NCI-H345 (cell line): ENCODE data around the gene KRTCAP3.
"Not testable (repeated sequence)": the region's sequence is repeated elsewhere in the genome, so short reads cannot be mapped to it uniquely, and the experiment has no call there.

ENCODE experiments used
- DNase-seq: peaks from one replicate; lab custom pipeline; 2025; lab: John Stamatoyannopoulos, UW

The KRTCAP3 gene, protein sequence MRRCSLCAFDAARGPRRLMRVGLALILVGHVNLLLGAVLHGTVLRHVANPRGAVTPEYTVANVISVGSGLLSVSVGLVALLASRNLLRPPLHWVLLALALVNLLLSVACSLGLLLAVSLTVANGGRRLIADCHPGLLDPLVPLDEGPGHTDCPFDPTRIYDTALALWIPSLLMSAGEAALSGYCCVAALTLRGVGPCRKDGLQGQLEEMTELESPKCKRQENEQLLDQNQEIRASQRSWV

DNA sequence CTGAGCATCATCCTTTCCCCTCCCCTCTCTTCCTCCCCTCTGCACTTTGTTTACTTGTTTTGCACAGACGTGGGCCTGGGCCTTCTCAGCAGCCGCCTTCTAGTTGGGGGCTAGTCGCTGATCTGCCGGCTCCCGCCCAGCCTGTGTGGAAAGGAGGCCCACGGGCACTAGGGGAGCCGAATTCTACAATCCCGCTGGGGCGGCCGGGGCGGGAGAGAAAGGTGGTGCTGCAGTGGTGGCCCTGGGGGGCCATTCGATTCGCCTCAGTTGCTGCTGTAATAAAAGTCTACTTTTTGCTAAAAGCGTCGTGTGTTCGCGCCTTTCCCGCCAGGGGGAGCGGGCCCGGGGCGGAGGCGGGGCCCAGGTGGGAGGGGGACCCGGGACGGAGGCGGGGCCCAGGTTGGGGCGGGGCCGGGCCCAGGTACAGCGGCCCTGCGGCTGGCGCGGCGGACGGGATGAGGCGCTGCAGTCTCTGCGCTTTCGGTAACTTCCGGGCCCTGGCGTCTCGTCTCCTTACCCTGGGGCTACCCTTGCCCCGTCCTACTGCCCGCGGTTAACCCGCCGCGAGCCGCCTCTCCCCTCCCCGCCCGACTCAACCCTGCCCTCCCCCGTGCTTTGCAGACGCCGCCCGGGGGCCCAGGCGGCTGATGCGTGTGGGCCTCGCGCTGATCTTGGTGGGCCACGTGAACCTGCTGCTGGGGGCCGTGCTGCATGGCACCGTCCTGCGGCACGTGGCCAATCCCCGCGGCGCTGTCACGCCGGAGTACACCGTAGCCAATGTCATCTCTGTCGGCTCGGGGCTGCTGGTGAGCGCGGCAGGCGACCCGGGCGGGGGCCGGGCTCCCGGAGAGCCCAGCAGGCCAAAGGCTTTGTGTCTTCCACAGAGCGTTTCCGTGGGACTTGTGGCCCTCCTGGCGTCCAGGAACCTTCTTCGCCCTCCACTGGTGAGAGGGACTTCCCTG, at the start of gene KRTCAP3:
Gene KRTCAP3 (plus strand): TSS at position 424 of the 962 bp plus-strand sequence. CDS start 32 bp downstream, at position 456.
- DNase-seq: peak; percentile 86

DNA sequence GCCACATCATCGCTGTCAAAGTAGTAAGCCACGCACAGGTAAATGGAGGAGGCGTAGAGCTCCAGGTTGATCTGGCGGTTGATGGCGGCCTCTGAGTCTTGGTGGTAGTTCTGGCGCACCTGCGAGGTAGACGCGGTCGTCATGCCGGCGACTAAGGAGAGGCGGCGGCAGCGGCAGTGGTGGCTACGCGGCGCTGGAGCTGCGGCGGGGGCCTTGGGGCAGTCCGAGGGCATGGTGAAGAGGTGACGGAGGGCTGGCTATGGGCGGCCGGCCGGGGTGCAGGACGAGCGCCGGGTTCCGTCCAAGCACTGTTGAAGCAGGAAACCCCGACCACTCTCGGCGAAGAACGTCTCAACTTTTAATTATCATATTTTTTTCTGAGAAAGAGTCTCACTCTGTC, 49.0 kb upstream of the KRTCAP3 start:
- no peak for DNase-seq

DNA sequence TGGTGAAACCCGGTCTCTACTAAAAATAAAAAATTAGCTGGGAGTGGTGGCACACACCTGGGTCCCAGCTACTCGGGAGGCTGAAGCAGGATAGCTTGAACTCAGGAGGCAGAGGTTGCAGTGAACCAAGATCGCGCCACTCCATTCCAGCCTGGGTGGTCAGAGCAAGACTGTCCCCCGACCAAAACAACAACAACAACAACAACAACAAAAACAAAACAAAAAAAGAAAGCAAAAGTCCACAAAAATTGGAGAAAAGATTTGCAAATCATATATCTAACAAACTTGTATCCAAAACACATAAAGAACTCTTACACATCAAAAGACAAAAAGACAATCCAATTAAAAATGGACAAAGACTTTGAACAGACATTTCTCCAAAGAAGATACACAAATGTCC, 43.2 kb upstream of the KRTCAP3 start:
- DNase-seq: no peak

DNA sequence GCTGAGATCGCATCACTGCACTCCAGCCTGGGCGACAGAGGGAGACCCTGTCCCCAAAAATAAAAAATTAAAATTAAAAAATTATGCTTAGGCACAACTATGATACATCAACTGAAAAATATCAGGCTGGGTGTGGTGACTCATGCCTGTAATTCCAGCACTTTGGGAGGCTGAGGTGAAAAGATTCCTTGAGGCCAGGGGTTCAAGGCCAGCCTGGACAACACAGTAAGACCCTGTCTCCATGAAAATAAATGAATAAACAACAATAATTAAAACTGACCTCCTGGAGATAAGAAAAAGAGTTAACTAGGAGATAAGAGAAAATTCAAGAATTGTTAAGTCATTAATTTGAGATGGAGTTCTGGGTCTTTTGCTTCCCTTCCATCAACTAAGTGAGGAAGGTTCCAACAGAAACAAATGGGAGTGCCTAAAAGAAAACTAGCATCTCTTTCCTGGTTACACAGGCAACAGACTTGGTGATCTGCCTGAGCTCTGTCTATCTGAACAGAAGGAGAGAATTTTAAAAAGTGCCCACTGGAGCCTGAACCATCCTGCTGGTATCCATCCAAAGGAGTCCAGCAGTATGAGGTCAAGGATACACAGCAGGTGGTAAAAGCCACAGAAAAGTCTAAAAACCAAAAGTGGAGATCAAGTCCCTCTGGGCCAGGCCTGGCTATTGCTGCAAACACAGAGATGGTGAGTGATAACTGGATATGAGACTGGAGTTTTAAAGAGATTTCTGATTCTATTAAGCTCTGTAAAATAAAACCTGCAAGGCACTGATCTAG, 41.6 kb upstream of the KRTCAP3 start:
- no peak for DNase-seq

DNA sequence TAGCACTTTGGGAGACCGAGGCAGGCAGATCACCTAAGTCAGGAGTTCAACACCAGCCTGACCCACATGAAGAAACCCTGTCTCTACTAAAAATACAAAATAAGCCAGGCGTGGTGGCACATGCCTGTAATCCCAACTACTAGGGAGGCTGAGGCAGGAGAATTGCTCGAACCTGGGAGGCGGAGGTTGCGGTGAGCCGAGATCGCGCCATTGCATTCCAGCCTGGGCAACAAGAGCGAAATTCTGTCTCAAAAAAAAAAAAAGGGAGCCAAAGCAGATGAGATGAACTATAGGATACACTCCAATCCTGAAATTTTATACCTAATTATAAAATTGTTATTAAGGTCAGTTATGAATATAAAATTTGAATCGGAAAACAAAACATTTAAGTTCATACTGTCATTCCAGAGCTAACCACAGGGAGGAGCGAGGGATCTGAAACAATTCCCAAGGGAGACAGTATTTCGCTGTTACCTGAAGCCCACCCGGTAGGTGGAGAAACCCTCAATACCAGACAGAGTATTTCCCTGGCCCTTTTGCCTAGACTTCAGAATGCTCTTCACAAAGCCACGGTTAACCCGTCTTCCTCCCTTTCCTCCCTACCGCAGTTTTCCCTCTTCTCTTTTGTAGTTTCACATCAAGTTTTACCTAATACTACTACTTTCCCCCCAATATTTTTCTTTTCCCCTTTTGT, 34.2 kb upstream of the KRTCAP3 start:
- DNase-seq: peak; percentile 74

DNA sequence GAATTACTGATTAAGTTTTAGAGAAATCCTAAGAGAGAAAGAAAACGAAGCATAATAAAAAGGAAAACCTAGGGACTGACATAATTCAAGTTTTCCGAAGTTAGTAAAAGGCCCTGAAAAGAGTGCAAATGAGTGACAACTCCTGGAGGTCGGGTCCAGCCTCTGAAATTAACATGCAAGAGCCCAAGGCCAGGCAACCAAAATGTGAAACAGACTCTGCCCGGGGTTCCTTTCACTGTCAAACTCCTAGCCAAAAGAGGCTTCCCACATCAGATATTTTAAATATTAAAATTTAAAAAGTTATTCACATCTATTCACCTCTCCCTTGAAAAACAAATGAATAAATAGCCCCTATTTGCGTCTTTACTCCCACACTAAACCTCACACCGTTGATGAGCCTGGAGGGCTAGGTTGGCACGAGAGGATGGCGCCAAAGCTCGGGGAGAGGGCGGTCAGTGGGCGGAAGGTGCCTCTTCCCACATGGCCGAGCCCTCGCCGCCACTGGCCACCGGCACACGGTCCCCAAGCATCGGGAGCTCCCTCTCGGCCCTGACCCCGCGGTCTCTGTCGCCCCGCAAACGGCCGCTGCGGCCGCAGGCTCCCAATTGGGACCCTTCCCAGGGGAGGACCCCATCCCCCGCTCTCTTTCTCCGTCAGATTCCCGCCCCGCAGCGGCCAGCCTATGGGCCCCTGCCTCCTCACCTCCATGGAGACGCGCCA, 33.4 kb upstream of the KRTCAP3 start:
- DNase-seq: peak; percentile 45

DNA sequence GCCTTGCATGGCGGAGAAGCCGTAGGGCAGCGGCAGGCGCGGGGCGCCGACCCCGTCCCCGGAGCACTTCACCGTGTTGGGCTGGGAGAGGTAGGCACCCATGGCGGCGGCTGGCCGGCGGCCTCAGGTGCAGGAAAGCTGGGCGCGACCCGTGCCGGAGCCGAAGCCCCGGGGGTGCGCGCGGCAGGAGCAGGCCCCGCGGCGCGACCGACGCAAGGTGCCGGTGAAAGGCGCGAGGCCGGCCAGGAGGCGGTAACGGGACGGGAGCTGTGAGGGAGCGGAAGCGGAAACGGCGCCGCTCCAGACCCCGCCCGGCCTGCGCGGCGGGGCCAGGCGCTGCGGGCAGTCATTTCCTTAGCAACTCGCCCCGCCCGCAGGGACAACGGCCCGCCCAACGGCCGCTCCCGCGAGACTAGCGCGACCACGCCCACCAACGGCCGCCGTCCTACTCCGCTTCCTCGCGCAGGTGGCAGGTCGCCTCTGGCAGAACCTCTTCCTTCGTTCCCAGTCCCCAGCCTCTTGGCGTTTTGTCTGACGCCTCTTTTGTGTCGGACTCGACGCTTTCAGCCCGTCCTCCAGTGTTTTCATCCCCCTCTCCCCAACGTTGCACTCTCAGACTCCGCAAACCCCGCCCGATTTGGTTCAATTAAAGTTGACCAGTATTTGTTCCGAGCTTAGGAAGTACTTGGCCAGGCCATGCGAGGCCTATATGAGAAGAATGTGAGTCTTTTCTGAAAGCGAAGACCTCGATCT, 32.7 kb upstream of the KRTCAP3 start, which contains the start of gene PPM1G:
Gene PPM1G (minus strand): TSS at position 271 of the 753 bp plus-strand sequence. CDS start 169 bp downstream, at position 102.
- peak; percentile 98 for DNase-seq

DNA sequence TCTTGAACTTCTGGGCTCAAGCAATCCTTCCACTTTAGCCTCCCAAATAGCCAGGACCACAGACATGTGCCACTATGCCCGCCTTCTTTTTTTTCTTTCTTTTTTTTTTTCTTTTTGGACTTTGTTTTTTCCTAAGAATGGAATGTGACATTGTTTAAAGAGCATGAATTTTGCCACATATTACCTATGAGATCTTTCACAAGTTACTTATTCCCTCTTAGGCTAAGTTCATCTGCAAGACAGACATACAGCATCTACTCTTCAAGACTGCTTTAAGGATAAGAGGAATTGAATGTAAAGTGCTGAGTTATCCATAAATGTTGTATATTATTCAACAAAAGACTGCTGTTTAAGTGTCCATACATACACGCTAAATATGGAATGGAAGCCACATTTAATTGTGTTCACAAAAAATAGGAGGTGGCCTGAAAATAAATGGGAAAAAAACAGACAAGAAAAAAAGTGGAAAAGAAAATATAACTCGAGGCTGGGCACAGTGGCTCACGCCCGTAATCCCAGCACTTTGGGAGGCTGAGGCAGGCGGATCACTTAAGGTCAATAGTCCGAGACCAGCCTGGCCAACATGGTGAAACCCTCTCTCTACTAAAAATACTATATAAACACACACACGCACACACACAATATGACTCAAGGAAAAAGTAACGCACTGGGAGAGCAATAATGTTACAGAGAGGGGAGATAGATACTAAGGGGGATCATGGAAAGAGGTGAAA, 29.6 kb upstream of the KRTCAP3 start:
- DNase-seq: no peak

DNA sequence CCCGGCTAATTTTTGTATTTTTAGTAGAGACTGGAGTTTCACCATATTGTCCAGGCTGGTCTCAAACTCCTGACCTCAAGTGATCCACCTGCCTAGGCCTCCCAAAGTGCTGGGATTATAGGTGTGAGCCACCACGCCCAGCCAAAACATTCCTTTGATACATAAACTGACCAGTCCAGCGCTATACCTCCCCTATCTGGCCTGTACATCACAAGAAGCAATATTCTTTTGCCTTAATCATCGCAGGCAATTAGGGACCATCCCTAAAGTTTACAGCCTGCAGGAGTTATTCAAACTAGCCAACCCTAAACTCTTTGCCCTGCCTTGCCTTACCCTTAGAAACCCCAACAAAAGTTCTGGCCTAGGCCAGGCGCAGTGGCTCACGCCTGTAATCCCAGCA, 26.0 kb upstream of the KRTCAP3 start:
- DNase-seq: no peak

DNA sequence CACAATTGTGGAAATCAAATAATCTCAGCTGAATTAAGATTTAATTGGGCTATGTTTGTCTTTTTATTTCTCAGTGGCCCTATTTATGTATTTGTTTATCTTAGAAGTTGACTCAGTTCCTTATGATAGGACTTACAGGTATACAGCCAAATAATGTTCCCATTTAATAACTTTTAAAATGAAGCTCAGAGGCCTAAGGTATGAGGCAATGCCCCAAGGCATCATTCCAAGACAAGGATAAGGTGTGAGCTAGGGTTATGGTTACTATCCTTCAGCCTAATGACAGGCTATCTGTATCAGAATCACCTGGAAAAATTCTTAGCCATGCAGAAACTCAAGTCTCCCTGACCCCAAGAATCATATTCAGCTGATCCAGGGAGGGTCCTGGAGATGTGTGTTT, 21.2 kb upstream of the KRTCAP3 start:
- no peak for DNase-seq

DNA sequence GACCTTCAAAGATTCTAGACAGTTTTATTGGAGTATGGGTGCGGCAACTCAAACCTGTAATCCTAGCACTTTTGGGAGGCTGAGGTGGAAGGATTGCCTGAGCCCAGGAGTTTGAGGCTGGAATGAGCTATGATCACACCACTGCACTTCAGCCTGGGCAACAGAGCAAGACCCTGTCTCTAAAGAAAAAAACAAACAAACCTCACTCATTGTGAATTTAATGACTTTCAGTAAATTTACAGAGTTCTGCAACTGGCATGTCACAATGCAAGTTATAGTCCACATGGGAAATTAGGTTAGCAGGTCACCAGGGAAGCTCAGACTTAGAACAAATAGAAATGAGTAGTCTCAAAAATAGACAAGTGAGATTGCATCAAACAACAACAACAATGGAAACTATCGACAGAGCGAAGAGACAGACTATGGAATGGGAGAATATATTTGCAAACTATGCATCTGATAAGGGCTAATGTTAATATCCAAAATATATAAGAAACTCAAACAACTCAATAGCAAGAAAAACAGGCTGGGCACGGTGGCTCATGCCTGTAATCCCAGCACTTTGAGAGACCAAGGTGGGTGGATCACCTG, 20.4 kb upstream of the KRTCAP3 start:
- DNase-seq: no peak

DNA sequence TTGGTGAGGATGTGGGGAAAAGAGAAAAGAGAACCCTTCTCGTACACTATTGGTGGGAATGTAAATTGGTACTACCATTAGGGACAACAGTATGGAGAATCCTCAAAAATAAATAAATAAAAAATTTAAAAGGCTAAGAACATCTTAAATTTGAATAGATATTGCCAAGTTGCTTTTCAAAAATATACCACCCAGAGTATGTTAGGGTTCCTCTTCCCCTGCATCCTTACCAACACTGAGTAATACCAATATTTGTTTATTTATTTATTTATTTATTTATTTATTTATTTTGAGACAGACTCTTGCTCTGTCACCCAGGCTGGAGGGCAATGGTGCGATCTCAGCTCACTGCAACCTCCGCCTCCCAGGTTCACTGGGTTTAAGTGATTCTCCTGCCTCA, 19.2 kb upstream of the KRTCAP3 start:
- no peak for DNase-seq

DNA sequence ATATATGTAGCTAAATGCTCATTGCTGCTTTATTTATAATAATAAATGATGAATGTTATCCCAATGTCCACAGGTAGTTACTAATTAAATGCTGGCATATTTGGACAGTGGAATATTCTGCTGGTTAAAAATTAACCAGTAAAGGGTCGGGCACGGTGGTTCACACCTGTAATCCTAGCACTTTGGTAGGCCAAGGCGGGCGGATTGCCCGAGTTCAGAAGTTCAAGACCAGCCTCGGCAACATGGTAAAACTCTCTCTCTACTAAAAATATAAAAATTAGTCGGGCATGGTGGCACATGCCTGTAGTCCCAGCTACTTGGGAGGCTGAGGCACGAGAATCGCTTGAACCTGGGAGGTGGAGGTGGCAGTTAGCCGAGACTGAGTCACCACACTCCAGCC, 17.1 kb upstream of the KRTCAP3 start:
- DNase-seq: not testable (repeated sequence)

DNA sequence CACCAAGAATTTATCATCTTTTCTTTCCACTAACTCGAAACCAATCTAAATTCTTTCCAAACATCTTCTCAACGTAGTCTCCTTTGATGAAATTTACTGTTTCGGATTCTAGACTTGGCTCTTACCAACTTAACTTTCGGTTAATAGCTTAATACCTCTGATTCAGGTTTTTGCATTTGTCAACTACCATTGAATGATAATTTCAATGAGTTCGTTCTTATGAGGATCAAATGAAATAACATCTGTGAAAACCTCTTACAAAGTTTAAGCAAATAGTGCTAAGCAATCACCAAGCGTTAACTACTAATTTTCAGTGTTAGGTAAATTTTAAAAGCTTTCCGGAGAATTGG, 14.3 kb upstream of the KRTCAP3 start:
- DNase-seq: no peak

DNA sequence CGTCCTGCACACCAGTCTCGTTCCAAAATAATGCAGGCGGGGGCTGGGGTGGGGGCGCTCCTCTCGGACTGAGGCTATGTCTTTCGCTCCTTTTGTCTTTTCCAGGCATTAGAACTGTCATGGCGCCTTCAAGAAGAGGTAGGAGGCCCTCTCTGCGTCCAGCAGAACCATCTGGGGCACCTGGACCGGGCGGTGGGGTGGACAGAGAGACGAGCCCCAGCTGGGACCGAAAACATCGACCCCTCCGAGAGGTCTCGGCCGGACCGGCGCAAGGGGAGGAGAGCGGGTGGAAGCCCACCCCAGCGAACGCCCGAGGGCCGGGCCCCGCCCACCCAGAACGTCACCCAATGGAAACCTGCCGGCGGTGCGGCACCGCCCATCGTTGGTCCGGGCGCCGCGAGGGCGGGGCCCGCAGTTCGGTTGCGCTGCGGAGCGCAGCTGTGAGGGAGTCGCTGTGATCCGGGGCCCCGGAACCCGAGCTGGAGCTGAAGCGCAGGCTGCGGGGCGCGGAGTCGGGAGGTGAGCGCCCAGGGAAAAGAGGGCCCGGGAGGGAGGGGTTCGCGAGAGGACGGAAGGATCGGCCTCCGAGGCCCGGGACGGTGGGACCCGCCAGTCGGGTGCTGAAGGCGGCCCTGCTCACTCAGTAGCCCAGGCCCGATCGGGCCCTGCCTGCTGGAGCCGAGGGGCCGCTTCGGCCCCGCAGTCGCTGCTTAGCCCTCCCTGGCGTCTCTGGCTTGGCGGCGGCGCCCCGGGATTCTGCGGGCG, 13.8 kb upstream of the KRTCAP3 start, which contains the start of gene NRBP1:
Gene NRBP1 (plus strand): TSS at position 419 of the 765 bp plus-strand sequence. CDS start 4,643 bp downstream, outside the sequence.
- DNase-seq: peak; percentile 96

DNA sequence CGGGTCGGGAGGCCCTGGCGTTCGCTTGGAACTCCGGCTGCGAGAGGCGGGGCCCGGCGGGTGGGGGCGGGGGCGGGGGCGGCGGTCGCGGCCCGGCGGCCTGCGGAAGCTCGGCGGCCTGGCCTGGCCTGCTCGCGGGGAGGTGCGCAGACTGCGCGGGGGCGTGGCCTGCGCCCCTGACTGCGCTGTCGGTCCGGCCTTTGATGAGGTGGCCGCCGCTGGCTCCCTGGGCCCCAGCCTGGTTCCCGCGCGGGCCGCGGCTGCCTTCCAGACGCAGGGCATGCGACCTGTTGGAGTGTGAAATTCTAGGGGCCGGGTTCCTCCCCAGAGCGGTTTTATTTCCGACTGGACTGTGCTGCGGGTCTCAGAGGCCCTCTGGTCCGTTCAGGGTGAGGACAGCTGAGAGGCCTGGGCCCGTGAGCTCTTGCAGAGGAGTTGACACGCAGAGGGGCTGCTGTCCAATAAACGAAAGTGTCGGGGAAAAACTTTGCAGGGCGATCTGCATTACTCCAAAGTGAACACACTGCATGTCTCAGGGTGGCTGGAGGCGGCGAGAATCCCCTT, 13.1 kb upstream of the KRTCAP3 start:
- peak; percentile 80 for DNase-seq

DNA sequence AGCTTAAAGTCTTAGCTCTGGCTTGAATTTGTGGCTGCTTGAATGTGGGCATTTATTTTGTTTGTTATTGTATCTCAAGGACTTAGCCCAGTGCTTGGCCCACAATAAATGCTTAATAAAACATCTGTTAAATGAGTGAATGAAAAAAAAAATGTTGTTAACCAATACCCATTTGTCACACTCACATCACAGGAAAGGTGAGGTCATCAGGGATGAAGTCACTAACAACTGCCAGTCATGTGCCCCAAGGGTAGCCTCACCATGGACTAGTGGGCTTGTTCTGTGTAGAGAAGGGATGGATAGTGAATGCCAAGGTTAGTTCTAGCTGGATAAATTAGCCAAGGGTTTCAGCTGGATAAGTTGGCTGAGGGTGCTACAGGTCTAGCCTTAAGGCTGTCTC, 10.8 kb upstream of the KRTCAP3 start:
- no peak for DNase-seq

DNA sequence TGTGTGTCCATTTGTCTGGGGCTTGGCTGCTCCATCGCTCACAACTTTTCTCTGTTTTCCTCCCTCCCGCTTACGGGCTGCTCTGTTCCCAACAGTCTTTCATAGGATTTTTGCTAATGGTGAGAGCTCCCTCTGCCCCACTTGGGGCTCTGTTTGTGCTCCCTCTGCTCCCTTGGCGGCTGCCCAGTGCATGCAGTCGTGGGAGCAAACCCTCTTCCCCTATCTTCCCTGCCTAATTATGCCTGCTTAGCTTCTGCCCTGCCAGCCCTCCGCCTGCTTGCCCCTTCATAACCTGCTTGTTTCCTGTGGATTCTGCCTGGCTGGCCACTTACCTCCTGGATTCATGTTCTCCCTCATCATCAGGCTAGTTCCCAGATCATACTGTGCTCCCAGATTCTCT, 6.6 kb upstream of the KRTCAP3 start:
- DNase-seq: no peak
